Loucy (cell line): ENCODE data around the gene ZNF816.

Source experiments
- EZH2phosphoT487 ChIP-seq: fragments of 200-600 bp; IDR thresholded peaks from 2 replicates; pipeline ENCODE4 v1.6.1; 2018; ENCODE audit warnings: antibody characterized with exemption, mild to moderate bottlenecking, moderate library complexity, borderline replicate concordance
- TF ChIP-seq, protein P1 (sequence below): fragments of 200-600 bp; sonication (generic); conservative IDR thresholded peaks from 2 replicates; pipeline ENCODE4 v1.5.1; 2014; ENCODE audit warnings: mild to moderate bottlenecking, antibody characterized with exemption, low read length

DNA sequence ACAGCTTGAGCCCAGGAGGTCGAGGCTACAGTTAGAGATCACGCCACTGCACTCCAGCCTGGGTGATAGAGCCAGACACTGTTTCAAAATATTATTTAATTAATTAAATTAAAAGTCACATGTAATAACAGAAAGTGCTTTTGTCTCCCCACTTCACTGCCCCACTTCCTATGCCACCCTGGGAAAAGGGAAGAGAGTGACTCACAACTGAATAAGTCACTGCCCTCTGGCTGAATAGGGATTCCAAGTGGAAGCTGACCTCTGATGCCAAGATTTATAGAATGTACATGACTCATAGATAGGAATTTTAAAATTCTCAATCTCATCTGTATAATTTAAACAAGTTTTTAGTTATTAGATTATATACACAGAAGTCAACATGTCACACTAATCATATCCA lies 28.8 kb upstream of the ZNF816 start:
- TF ChIP-seq, protein P1, sequence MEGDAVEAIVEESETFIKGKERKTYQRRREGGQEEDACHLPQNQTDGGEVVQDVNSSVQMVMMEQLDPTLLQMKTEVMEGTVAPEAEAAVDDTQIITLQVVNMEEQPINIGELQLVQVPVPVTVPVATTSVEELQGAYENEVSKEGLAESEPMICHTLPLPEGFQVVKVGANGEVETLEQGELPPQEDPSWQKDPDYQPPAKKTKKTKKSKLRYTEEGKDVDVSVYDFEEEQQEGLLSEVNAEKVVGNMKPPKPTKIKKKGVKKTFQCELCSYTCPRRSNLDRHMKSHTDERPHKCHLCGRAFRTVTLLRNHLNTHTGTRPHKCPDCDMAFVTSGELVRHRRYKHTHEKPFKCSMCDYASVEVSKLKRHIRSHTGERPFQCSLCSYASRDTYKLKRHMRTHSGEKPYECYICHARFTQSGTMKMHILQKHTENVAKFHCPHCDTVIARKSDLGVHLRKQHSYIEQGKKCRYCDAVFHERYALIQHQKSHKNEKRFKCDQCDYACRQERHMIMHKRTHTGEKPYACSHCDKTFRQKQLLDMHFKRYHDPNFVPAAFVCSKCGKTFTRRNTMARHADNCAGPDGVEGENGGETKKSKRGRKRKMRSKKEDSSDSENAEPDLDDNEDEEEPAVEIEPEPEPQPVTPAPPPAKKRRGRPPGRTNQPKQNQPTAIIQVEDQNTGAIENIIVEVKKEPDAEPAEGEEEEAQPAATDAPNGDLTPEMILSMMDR = no peak
- TF ChIP-seq EZH2phosphoT487 = no peak
